ENCODE results near the gene PRKCE.
A peak's percentile ranks its signal among the peaks of the same experiment; 100 is the strongest.

DNA sequence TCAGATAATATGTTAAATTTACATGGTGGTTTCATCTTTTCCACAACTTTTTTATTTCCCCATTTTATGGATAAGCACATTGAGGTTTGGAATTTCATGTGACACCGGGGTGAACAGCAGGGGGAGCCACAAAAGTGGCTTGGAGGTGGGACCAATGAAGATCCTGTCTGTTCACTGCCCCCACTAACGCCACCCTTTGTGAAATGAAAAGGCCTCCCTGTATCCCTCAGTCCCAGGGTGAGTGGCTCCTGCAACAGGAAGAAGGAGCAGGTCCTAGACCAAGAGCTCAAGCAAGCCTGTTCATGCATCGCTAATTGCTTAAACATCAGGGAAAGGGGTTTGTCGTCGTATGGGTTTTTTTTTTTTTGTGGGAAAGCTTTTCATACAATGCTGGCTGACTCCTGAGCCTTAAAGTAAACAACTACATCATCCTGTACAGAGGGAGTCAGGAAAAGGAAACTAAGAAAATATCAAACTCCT, 377.9 kb downstream of the PRKCE start:
- peak in 1 of 4 donors; percentile 16 for TF ChIP-seq CTCF (IDR thresholded peaks at IDR 0.05)
- TF ChIP-seq POLR2A (IDR thresholded peaks at IDR 0.05), result no peak
